Activated naive CD4-positive, alpha-beta T cell (primary cell): ENCODE measurements around the gene CASP2.
"Not testable (repeated sequence)": the region's sequence is repeated elsewhere in the genome, so short reads cannot be mapped to it uniquely, and the experiment has no call there.

Experiments used
- DNase-seq, 4 experiments: peaks; one replicate each; lab custom pipeline; 2025; lab: John Stamatoyannopoulos, UW

The CASP2 gene

GRCh38 chr7:143264196-143264568 lies 24.0 kb upstream of the CASP2 start:
- DNase-seq: not testable (repeated sequence)

- no peak for DNase-seq
Measured at GRCh38 chr7:143265017-143265693, 23.0 kb upstream of the CASP2 start.

- no peak for DNase-seq
Measured at GRCh38 chr7:143269251-143269650, 18.9 kb upstream of the CASP2 start.

DNA sequence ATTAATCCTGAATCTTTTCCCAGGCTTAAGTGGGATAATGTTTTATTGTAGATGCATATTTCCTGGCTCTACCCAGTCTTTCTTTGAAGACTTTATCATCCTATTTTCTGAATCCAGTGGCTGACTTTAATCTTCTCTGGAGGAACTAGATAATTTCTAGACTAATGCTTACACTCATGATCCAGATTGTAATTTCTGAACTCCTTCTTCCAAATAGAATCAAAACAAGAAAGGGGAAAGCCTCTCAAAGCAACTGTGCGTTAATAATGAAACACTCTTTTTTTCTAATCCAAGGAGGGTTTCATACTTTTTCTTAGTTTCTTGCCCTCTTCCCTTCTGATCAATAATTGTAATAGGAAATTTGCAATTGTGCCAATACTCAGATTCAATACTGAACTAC lies 16.9 kb upstream of the CASP2 start:
- DNase-seq: no peak

DNA sequence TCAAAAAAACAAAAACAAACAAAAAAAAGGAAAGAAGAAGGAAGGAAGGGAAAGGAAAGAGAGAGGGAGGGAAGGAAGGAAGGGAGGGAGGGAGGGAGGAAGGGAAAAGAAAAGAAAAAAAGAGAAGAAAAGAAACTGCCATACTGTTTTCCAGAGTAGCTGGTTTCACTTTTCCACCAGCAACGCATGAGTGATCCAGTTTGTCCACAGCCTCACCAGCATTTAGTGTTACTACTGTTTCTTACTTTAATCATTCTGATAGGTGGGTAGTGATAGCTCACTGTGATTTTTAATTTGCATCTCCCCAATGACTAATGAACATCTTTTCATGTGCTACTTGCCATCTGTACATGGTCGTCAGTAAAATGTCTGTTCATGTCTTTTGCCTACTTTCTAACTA lies 15.3 kb upstream of the CASP2 start:
- DNase-seq: no peak

DNA sequence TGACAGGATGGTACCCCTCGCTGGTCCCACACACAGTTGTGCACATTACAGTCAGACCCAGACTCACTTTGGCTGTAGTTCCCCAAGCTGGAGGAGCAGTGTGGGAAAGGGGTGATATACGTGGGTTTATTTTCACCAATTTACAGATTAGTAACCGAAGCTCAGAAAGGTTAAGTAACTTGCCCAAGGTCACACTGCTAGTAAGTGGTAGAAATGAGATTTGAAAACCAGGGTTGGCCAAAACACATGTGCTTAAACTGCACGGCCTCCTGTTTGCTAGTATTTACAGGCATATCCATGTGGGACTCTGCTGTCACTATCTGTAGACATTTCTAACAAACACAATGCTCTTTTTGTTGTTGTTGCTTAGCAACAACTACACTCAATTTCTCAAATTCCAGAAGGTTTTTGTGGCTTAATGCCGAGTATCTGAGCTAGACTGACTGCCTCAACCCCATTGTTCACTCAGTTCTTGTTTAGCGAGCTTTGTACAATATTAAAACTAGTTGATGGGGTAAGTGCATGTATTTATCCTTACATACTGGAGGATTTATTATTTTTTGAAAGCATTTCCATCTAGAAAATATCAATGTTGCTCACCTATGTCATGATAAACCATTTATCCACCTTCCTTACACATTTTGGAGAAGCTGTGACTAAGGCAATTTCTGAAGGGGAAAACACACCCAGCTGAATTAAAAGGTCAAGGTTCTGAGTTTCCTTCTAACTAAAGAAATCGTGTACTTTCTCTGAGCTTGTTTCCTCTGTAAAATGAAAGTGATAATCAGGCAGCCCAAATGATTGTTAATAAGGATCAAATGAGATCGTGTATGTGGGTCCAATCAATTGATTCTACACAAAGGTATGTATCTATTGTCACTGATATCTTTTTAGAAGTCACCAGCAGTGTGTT lies 8.7 kb upstream of the CASP2 start:
- DNase-seq: no peak

DNA sequence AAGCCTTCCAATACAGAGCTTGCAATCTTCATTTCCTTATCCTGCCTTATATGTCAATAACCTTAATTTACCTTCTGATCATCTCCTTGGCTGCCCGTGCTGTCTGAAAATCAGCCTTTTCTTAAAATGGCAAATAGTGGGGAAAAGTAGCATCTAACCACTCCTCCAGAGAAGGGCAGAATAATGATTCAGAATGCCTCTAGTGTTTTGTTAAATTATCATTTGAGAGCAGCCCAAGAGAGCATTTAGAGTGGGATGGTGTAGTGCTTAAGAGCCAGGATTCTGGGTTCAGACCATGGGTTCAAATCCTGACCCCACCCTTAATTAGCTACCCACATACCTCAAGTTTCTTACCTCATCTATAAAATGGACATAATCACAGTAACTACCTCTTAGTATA lies 8.0 kb upstream of the CASP2 start:
- DNase-seq: no peak

DNA sequence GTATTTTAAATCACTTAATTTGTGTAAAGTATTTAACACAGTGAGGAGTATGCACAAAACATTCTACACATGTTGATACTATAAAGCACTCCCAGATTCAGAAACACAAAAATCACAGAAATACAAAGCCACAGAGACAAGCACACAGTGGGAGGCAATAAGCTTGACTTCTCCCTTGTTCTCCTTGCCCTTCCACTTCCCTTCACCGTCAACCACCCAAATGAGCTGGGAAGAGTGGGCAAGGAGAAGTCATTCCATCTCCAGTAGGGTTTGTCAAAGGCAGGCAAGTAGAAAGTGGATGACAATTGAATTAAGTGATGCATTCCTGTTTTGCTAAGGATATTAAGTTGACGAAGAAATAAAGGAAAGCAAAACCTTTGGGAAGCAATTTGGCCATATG lies 7.6 kb upstream of the CASP2 start:
- no peak for DNase-seq

GRCh38 chr7:143281529-143281928 lies 6.6 kb upstream of the CASP2 start:
- no peak for DNase-seq

- no peak for DNase-seq
Measured at GRCh38 chr7:143282124-143282523, 6.0 kb upstream of the CASP2 start.

GRCh38 chr7:143283381-143283780 lies 4.8 kb upstream of the CASP2 start:
- DNase-seq: no peak

DNA sequence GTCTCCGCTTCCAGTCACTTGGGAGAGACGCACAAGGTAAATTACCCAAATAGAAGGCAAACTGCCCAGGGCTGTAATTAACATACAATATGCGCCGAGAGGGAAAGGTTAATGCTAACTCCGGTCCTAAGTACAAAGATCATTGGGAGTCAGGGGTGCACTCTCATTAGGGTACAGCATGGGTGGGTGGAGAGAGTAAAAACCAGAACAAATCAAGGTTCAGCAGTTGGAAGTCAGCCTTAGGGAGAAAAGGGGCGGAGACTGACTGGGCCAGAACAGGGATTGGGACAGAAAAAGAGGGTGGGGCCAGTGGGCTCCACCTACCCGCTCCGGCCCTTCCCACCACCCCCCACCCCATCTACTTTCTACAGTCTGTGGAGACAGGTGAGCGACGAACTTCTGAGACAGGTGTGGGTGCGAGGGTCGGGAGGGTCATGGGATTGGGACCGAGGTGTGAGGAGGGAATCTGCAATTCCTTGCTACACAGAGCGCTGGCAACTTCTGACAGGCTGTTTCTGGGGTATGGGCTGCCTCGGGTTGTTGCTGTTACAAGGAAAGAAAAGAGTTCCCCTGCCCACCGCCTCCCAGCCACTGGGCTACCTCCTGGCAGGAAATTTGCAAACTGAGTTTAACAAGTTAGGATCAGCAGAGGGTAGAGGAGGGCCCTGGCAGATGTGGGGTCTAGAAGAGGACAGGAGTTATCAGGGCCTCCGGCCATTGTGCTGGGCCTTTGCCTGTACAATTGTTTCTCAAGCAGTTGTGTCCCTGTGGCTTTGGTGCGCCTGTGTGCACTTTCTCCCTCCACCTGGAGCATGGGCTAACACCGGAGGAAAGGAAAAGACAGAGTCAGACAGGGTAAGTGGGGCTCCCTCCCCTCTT lies 3.3 kb upstream of the CASP2 start, which contains the start of gene TMEM139:
TMEM139 (plus strand) TSS at position 368 of the 879 bp plus-strand sequence. CDS start 1,000 bp downstream, outside the sequence.
- no peak for DNase-seq

DNA sequence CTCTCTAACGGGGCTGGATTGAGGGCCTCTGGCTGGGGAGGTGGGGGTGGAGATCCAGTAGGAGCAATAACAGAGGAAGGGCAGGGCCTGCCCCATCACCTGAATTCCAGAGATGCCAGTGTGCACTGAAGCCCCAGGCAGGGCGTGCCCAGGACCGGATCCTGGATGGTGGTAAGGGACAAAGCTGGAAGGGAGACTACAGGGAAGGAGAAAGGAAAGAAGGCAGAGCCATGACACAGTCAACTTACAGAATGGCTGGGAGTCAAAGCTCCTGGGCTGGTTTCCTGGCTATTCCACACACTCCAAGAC lies 2.7 kb upstream of the CASP2 start:
- no peak for DNase-seq

DNA sequence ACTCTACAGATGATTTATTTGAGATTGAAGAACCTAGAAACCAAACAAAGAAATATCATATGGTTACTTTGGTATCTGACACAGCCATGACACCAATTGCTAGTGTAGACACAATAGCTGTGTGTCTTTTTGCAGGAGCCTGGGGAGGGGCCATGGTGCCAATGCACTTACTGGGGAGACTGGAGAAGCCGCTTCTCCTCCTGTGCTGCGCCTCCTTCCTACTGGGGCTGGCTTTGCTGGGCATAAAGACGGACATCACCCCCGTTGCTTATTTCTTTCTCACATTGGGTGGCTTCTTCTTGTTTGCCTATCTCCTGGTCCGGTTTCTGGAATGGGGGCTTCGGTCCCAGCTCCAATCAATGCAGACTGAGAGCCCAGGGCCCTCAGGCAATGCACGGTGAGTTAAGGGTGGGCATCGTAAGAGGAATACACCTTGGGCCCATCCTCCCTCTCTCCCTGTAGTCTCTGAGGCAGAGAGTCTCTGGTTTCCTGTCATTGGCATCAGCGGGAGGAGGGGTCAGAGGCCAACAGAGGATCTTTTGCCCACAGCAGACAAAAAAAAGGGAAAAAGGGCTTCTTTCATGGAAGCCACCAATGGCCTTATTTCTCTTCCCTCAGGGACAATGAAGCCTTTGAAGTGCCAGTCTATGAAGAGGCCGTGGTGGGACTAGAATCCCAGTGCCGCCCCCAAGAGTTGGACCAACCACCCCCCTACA lies 2.2 kb upstream of the CASP2 start:
- DNase-seq: no peak

- no peak for DNase-seq
Measured at GRCh38 chr7:143286522-143286890, 1.6 kb upstream of the CASP2 start.

GRCh38 chr7:143287339-143287934 lies 714 bp upstream of the CASP2 start:
- DNase-seq: no peak

- no peak for DNase-seq
Measured at GRCh38 chr7:143288836-143289235, 685 bp downstream of the CASP2 start.

- DNase-seq: no peak
Measured at GRCh38 chr7:143289421-143289820, 1.3 kb downstream of the CASP2 start.

- DNase-seq: not testable (repeated sequence)
Measured at GRCh38 chr7:143289888-143290287, 1.7 kb downstream of the CASP2 start.

- DNase-seq: no peak
Measured at GRCh38 chr7:143290293-143290692, 2.1 kb downstream of the CASP2 start.

DNA sequence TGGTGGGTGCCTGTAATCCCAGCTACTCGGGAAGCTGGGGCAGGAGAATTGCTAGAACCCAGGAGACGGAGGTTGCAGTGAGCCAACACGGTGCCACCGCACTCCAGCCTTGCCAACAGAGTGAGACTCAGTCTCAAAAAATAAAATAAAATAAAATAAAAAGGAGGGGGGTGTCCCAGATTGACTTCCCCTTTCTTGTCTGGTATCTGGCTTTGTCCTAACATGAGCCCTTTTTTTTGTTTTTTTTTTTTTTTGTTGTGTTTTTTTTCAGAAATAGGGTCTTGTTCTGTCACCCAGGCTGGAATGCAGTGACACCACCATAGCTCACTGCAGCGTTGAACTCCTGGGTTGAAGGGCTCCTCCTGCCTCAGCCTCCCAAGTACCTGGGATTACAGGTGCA lies 4.7 kb downstream of the CASP2 start:
- no peak for DNase-seq

- DNase-seq: no peak
Measured at GRCh38 chr7:143295870-143296269, 7.7 kb downstream of the CASP2 start.
